OCI-LY3 (cell line): Measurements from ENCODE around the gene RBM20.
"Not testable (repeated sequence)": the region's sequence is repeated elsewhere in the genome, so short reads cannot be mapped to it uniquely, and the experiment has no call there.

Experiments
- H2AFZ ChIP-seq: fragments of 200-600, 300-600 bp; shearing (Covaris generic); 2 replicates; pipeline ENCODE4 v1.6.0; 2014; ENCODE audit warnings: antibody characterized with exemption, low read depth, low read length
- H3K27ac ChIP-seq: fragments of 200-600, 300-600 bp; sonication (generic); 2 replicates; pipeline ENCODE4 v1.5.1; 2014; ENCODE audit warnings: mild to moderate bottlenecking, low read length, moderate library complexity, mixed read lengths
- H3K27me3 ChIP-seq: fragments of 200-600, 300-600 bp; sonication (generic); 2 replicates; pipeline ENCODE4 v1.6.1; 2014; ENCODE audit warnings: low read depth, low read length, mixed read lengths
- H3K36me3 ChIP-seq: fragments of 200-600, 300-600 bp; sonication (generic); replicated peaks from 2 replicates; pipeline ENCODE3; 2014; ENCODE audit warnings: low read depth, low read length, mixed read lengths
- H3K4me1 ChIP-seq: fragments of 300-600, 200-600 bp; sonication (generic); 2 replicates; pipeline ENCODE4 v1.6.1; 2014; ENCODE audit warnings: low read length, mixed read lengths
- H3K4me2 ChIP-seq: fragments of 200-600, 300-600 bp; sonication (generic); 2 replicates; pipeline ENCODE4 v1.6.1; 2014; ENCODE audit warnings: low read length, mixed read lengths
- H3K4me3 ChIP-seq: fragments of 300-600, 200-600 bp; sonication (generic); 2 replicates; pipeline ENCODE4 v1.5.1; 2014; ENCODE audit warnings: antibody characterized with exemption, mild to moderate bottlenecking, low read length, moderate library complexity
- H3K79me2 ChIP-seq: fragments of 300-600, 200-600 bp; shearing (Covaris generic); 2 replicates; pipeline ENCODE4 v1.6.1; 2014; ENCODE audit warnings: mild to moderate bottlenecking, low read length, mixed read lengths
- H3K9ac ChIP-seq: fragments of 300-600, 200-600 bp; shearing (Covaris generic); 2 replicates; pipeline ENCODE4 v1.6.0; 2014; ENCODE audit warnings: mild to moderate bottlenecking, low read length, moderate library complexity
- H3K9me3 ChIP-seq: fragments of 200-600, 300-600 bp; shearing (Covaris generic); 2 replicates; pipeline ENCODE4 v1.6.1; 2014; ENCODE audit warnings: low read length, mixed read lengths; ENCODE audit not compliant: insufficient read depth
- H4K20me1 ChIP-seq: fragments of 200-600, 300-600 bp; sonication (generic); 2 replicates; pipeline ENCODE4 v1.6.1; 2016; ENCODE audit warnings: low read length, mixed read lengths; ENCODE audit not compliant: insufficient read depth
- EZH2phosphoT487 ChIP-seq: fragments of 200-600 bp; shearing (Covaris generic); IDR thresholded peaks from 2 replicates; pipeline ENCODE4 v1.6.1; 2018; ENCODE audit warnings: antibody characterized with exemption, mixed run types, low read depth
- TF ChIP-seq, protein P1 (sequence below): fragments of 200-600, 300-600 bp; sonication (generic); IDR thresholded peaks from 2 replicates; pipeline ENCODE4 v1.5.1; 2014; ENCODE audit warnings: antibody characterized with exemption, low read length, low read depth

The RBM20 gene

GRCh38 chr10:110725801-110726630 lies 81.9 kb downstream of the RBM20 start:
- Histone ChIP-seq H3K79me2 (no peaks in the 10 kb centered on the region), H4K20me1 (no peaks in the 10 kb centered on the region), H3K27ac (no peak overlapping the region), H3K27me3 (peaks cover 6% of the 10 kb centered on the region), H3K9me3 (no peaks in the 10 kb centered on the region), H3K36me3 (no peaks in the 10 kb centered on the region), H3K9ac (no peak overlapping the region), H3K4me2 (no peak overlapping the region), H3K4me3 (no peak overlapping the region), H2AFZ (no peak overlapping the region), H3K4me1 (peaks cover 15% of the 10 kb centered on the region)
- no peak for TF ChIP-seq EZH2phosphoT487
- TF ChIP-seq, protein P1, sequence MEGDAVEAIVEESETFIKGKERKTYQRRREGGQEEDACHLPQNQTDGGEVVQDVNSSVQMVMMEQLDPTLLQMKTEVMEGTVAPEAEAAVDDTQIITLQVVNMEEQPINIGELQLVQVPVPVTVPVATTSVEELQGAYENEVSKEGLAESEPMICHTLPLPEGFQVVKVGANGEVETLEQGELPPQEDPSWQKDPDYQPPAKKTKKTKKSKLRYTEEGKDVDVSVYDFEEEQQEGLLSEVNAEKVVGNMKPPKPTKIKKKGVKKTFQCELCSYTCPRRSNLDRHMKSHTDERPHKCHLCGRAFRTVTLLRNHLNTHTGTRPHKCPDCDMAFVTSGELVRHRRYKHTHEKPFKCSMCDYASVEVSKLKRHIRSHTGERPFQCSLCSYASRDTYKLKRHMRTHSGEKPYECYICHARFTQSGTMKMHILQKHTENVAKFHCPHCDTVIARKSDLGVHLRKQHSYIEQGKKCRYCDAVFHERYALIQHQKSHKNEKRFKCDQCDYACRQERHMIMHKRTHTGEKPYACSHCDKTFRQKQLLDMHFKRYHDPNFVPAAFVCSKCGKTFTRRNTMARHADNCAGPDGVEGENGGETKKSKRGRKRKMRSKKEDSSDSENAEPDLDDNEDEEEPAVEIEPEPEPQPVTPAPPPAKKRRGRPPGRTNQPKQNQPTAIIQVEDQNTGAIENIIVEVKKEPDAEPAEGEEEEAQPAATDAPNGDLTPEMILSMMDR, result no peak

GRCh38 chr10:110727785-110728184 lies 83.6 kb downstream of the RBM20 start:
- Histone ChIP-seq H3K27me3 (peaks cover 16% of the 10 kb centered on the region), H3K4me1 (peaks cover 15% of the 10 kb centered on the region)
- H3K27ac ChIP-seq, H3K4me3 ChIP-seq, H4K20me1 ChIP-seq, H3K4me2 ChIP-seq, H3K79me2 ChIP-seq, H3K36me3 ChIP-seq, H2AFZ ChIP-seq, H3K9me3 ChIP-seq, H3K9ac ChIP-seq: not testable (repeated sequence)

DNA sequence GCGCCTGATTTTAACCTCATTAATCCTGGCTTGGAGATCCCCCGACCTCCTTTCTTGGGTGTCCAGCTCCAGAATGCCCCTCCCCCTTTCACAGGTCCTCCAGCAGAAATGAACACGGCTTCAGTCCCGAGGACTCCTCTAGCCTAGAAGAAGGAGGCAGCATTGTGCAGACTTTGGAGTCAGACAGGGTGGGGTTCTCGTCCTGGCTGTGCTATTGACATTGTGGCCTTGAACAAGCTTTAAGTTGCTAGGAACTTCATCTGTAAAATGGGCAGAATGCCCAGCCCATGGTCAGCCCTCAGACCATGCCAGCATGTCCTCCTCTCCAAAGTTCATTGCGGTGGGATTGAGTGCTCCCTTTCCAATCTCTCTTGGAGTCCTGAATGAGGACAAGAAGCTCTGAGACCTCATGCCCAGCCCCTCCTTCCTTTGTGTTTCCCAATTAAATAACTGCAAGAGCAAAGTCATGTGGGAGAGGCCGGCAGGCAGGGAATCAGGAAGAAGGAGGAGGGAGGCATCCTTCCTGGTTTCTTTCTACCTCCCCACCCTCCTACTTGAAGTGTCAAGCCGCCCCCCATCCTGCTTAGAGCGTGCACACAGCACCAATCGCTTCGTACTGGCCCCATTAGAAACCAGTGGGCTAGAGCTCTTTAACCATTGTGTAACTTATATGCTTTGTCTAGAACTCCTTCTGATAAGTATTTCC lies 86.4 kb downstream of the RBM20 start:
- Histone ChIP-seq H3K4me3 (no peak overlapping the region), H3K4me1 (no peaks in the 10 kb centered on the region), H3K9ac (no peak overlapping the region), H3K27me3 (peaks cover 32% of the 10 kb centered on the region), H3K27ac (no peak overlapping the region), H2AFZ (no peak overlapping the region), H4K20me1 (no peaks in the 10 kb centered on the region), H3K9me3 (no peaks in the 10 kb centered on the region), H3K4me2 (no peak overlapping the region), H3K79me2 (no peaks in the 10 kb centered on the region), H3K36me3 (no peaks in the 10 kb centered on the region)
- TF ChIP-seq EZH2phosphoT487, result no peak
- TF ChIP-seq, protein P1, result no peak

DNA sequence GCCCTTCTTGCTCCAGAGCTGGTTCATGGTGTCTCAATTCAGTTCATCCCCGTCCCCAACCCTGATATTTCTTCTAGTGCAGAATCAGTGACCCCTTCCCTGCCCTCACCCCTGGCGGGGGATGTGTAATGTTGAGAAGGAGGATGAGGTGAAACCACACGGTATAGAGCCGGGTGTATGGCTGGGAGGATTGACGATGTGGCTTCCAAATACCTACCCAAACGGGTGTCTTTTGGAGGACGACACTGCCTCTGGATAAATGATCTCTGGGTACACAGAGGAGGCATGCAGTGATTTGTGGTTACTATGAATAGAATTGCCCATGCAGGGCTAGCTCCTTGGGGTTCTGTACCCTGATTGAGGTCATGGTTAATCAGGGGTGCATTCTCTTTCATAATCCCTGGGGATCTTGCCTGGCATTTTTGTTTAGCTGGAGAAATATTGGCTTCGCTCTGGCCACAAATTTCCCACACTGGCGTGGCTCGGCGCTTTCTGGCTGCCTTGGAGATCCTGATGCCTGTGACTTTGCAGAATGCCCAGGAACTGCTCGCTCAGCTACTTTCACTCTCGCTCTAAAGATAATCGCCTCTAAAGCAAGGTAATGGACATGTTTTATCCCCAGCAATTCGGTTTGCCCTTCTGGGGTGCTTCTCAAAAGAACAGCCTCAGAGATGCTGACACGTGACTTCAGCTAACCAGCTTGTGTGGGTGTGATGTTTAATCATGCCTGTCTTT lies 89.2 kb downstream of the RBM20 start:
- H3K4me2 ChIP-seq, result no peak overlapping the region
- TF ChIP-seq EZH2phosphoT487, result no peak
- TF ChIP-seq, protein P1, result no peak
- no peak overlapping the region for H3K4me3 ChIP-seq
- H2AFZ ChIP-seq, result no peak overlapping the region
- H3K4me1 ChIP-seq, result no peaks in the 10 kb centered on the region
- no peak overlapping the region for H3K9ac ChIP-seq
- no peaks in the 10 kb centered on the region for H3K36me3 ChIP-seq
- no peak overlapping the region for H3K27ac ChIP-seq
- no peaks in the 10 kb centered on the region for H4K20me1 ChIP-seq
- peaks cover 35% of the 10 kb centered on the region for H3K27me3 ChIP-seq
- H3K9me3 ChIP-seq, result no peaks in the 10 kb centered on the region
- H3K79me2 ChIP-seq, result no peaks in the 10 kb centered on the region
